GM20000 (cell line): ENCODE data around the gene ZSCAN23.

Source experiments
- DNase-seq: peaks from one replicate; pipeline ENCODE4 v3.0.0; 2012; ENCODE audit warnings: low spot score
- TF ChIP-seq, protein P1 (sequence below): IDR thresholded peaks from 2 replicates; pipeline ENCODE4 v1.5.1; 2012; ENCODE audit warnings: mild to moderate bottlenecking, control low read depth; ENCODE audit errors: extremely low read depth, missing control alignments

Gene ZSCAN23

DNA sequence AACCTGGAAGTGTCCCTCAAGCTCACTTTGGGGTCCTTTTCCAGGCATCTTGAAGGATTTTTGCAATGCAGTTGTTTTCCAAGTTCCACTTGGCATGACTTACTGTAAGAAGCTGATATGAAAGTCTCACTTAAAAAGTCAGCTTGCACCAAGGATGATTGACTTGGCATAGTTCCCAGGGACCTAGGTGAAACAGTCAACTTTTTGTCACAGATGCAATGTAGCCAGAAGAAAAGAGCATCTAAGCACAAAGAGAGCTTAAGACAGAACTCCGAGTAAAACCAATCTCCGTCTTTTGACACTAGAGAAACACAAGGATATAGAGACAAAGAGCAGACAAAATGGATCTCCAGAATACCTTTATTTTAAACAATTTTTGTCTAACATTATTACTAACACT, 41.1 kb downstream of the ZSCAN23 start:
- TF ChIP-seq, protein P1, sequence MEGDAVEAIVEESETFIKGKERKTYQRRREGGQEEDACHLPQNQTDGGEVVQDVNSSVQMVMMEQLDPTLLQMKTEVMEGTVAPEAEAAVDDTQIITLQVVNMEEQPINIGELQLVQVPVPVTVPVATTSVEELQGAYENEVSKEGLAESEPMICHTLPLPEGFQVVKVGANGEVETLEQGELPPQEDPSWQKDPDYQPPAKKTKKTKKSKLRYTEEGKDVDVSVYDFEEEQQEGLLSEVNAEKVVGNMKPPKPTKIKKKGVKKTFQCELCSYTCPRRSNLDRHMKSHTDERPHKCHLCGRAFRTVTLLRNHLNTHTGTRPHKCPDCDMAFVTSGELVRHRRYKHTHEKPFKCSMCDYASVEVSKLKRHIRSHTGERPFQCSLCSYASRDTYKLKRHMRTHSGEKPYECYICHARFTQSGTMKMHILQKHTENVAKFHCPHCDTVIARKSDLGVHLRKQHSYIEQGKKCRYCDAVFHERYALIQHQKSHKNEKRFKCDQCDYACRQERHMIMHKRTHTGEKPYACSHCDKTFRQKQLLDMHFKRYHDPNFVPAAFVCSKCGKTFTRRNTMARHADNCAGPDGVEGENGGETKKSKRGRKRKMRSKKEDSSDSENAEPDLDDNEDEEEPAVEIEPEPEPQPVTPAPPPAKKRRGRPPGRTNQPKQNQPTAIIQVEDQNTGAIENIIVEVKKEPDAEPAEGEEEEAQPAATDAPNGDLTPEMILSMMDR = no peak
- no peak for DNase-seq

DNA sequence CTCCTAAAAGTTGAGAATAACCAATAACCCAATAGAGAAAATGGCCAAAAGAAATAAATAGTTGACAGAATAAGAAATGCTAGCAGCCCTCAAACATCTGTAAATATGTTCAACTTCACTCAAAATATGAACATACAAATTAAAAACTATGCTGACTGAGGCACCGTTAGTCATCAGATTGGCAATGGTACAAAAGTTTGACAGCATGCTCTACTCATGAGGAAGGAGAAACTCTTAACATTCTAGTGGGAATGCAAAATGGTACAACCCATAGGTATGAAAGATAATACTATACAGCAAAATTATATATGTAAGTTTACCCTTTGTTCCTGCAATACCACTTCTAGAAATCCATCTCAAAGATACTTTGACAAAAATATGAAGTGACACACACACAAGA, 42.1 kb downstream of the ZSCAN23 start:
- DNase-seq = no peak
- TF ChIP-seq, protein P1 = no peak

DNA sequence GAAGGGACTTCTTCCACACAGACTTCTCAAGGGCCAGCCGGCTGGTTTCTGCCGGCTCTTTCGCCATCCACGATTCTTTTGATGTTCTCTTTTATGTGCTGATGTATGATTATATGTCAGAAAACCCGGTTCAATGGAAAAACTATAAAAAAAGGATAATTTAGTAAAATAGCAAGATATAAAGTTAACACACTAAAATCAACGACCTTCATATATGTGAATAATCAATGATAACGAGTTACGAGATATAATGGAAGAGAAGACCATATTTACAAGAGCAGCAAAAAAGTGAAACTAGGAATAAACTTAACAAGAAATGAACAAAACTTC, 43.2 kb downstream of the ZSCAN23 start:
- no peak for DNase-seq
- TF ChIP-seq, protein P1 = no peak

DNA sequence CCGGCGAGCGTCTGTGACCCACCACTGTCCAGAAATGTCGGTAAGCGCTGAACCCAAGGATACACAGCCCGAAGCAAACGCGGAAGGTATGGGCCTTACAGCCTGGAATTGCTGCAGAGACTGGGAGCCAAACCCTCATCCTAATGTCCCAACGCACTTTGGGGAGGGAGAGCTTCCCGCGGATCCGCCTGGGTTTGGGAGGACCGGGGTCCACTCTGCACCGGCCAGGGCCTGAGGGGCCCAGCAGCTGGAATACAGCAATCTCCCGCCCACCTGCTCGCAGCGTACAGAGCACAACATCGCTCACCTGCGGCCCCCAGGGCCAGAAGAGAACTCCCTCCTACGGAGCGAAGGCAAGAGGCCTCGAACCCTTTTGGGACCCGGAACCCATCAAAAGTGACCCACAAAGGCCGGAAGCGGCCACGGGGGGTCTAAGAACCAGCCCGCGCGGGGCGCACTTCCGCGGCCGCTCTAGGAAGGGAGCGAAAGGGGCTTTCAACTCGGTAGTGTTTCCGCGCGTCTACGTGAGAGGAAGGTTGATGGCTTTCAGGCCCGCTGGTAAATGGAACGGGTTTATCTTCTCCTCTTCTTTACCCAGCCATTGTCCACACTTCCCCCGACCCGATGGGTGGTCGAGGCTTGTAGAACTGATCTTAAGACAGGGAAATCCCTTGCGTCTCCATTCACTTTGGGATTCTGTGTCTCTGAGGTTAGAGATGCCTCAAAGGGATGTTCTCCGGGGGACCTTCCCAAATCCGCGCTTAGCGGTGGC, 43.8 kb downstream of the ZSCAN23 start, which contains the start of gene ZSCAN12:
Gene ZSCAN12 (minus strand): TSS at position 398 of the 772 bp plus-strand sequence. CDS start 1,342 bp downstream, outside the sequence.
- DNase-seq = peak; percentile 82
- TF ChIP-seq, protein P1 = peak; percentile 25

DNA sequence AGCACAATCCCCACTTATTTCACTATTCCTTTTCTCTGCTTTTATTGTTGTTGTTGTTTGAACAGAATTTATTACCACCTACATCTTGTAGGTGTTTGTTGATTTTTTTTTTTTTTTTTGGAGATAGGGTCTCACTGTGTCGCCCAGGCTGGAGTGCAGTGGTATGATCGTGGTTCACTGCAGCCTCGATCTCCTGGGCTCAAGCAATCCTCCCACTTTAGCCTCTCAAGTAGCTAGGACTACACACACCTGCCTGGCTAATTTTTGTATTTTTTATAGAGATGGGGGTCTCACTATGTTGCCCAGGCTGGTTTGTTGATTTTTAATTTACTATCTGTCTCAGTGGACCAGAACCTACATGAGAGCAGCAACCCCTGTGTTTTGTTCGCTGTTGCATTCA, 47.4 kb downstream of the ZSCAN23 start:
- TF ChIP-seq, protein P1 = no peak
- DNase-seq = no peak

DNA sequence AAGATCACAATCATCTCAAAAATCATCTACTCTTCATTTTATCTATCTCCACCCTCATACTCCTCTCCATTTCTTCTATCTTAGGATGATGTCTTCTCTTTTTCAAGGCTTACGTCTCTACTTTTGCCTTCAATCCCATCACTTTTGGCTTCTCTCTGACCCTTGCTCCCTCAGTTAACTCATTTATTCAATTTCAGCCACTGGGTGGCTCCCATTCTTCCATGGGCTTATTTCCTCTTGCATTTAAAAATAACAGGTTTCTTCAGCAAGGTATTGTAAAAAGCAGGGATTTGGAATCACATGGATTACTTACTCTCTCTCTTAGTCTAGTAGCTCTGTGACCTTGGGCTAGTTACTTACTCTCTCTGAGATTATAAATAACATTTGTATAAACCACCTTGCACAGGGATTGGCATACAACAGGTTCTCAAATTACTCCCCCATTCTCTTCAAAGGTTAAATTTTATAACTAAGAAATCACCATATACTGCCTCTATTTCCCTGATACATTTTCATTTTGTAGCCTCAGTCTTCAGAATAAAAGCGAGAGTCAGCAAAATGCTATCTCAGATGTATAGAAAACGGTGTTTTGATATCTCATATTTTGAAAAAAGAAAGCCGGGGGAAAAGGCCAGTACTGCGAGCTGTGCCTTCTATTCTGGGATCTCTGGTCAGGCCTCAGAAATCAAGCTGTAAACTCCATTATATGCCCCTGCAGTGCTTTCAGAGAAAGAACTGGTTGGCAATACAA, 49.2 kb downstream of the ZSCAN23 start:
- TF ChIP-seq, protein P1 = no peak
- no peak for DNase-seq

DNA sequence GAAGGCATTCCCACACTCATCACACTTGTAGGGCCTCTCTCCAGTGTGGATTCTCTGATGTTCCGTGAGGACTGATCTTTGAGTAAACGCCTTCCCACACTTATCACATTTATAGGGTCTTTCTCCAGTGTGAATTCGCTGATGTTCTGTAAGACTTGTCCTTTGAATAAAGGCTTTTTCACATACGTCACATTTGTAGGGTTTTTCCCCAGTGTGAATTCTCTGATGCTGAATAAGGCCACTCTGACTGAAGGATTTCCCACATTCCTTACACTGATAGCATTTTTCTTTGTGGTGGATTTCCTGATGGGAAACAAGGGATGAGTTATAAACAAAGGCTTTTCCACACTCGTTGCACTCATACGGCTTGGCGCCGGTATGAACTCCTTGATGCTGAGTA, 52.6 kb downstream of the ZSCAN23 start:
- TF ChIP-seq, protein P1 = no peak
- no peak for DNase-seq
